ENCODE measurements around the gene RPS18. TPM values are rescaled to one million over a fixed set of nuclear protein-coding genes. Genes with fewer than 3 reads are reported as not detected.
A peak's percentile ranks its signal among the peaks of the same experiment; 100 is the strongest.

The RPS18 gene
- total and polyA plus RNA-seq, 10 of the 15 experiments (the other 5 are each of a cell fraction or from before 2014, with no cell fraction given), result 4,228 to 20,828 (median 7,406) TPM

DNA sequence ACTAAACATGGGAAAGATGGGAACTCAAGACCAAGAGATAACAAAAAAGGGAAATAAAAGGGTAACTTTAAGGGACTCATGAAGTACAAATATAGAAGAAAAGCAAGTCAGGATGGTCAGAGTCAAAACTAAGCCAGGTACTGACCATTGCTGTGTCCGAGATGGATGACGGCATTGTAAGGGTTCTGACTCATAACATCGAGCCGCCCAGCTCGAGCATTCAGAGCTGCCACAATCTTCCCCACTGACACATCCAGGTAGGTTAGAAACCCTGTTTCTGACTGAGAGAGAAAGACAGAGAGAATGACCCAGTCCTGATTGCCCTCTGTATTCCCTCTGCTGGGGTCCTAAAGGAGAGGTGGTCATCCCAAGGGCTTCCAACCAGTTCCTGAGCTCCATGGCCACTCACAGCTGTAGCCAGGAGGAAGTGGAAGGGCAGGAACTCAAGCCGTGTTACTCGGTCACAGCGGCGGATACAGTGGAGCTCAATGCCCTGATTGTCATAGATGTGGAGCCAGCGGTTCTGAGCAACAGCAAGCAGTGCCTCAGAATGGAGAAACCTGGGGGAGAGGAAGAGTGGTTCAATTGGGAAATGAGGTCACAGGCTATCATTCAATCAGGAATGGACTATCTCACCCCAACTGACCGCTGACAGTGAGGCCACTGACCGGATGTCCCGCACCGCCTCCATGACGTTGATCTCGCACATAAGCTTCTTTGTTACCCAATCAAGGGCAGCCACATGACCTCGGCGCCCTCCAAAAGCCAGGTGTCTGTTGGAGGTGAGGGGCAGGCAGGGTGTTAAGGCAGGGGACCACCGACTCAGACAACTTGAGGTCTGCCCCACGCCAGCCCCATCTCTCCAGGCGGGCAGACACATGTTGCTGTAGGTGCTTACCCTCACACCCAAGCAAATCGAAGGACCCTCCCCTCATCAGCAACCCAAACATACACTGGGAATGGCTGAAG lies 15.4 kb downstream of the RPS18 start:
- H3K4me3 ChIP-seq, result no peak overlapping the region
- no peak for ATAC-seq
- H3K9ac ChIP-seq (ENCODE audit: control insufficient read depth, insufficient read depth, low read length), result no peak overlapping the region
- H3K27ac ChIP-seq (ENCODE audit: control insufficient read depth, insufficient read depth), result no peak overlapping the region
- POLR2A ChIA-PET, result interaction anchor here (0.9 to 3.5 kb wide), 7 partner anchors 9 to 34 kb away, joined by 3 to 60 read pairs (median 4); partner anchors contain the start of genes B3GALT4, RGL2, RPS18 and VPS52
- intact Hi-C loops (cut with micrococcal nuclease; ENCODE audit: unreplicated experiment), result no loop called here
- 93% methylated on average over 22 of the region's 22 CpGs for WGBS (ENCODE audit: insufficient coverage, insufficient replicate concordance, low lambda C conversion rate, missing lambda C conversion rate)
- in situ Hi-C loops (cut with MboI), result no loop called here
- no peaks in the 10 kb centered on the region for H4K20me1 ChIP-seq (ENCODE audit: control insufficient read depth, insufficient read depth)
- no peak for FAIRE-seq
- no peaks in the 10 kb centered on the region for H3K4me1 ChIP-seq (ENCODE audit: control insufficient read depth, insufficient read depth, low read length)
- peaks cover 3 to 36% of the 10 kb centered on the region in 2 experiments; a peak in 3 of 4 replicates for H3K36me3 ChIP-seq (ENCODE audit: control insufficient read depth in 2 of 2, insufficient read depth in 2 of 2, low read length in 1 of 2)
- DNase-seq (ENCODE audit: low read depth, low spot score), result no peak
- H3K9me3 ChIP-seq (replicated peaks; ENCODE audit: control insufficient read depth, insufficient read depth, low read length), result no peaks in the 10 kb centered on the region
- no peaks in the 10 kb centered on the region for H3K27me3 ChIP-seq (replicated peaks in 1 of 2; ENCODE audit: control insufficient read depth in 2 of 2, insufficient read depth in 2 of 2, low read length in 1 of 2)
- SMC1A ChIA-PET (ENCODE audit: uncharacterized antibody, unreplicated experiment), result interaction anchor here (1.3 to 4.4 kb wide), 3 partner anchors 10 to 37 kb away, joined by 3 to 25 read pairs (median 3); partner anchors contain the start of gene B3GALT4
- RAD21 ChIA-PET (ENCODE audit: unreplicated experiment), result interaction anchor here (1.7 kb wide), 1 partner anchor 138 kb away, joined by 5 read pairs; no protein-coding TSS in a partner anchor
- peak overlapping the region; percentile 46; the same call in 1 of the 2 replicates for H3K4me2 ChIP-seq (ENCODE audit: control insufficient read depth, insufficient read depth)
- no peak overlapping the region for H2AFZ ChIP-seq (ENCODE audit: control insufficient read depth, low read depth, low read length)
- no TSS peak for BruUV-seq (replicated peaks)
- H3K79me2 ChIP-seq (ENCODE audit: control insufficient read depth, insufficient read depth, low read length), result peaks cover 31% of the 10 kb centered on the region
- CTCF ChIA-PET, result interaction anchor here (0.6 to 5.0 kb wide), 3 partner anchors 10 to 57 kb away, joined by 3 to 28 read pairs (median 3); partner anchors contain the start of gene B3GALT4
- TF ChIP-seq IRF3 (IDR thresholded peaks at IDR 0.05) (no peak), SP1 (IDR thresholded peaks at IDR 0.05; ENCODE audit: low read depth, low read length) (no peak), PBX3 (IDR thresholded peaks at IDR 0.05; ENCODE audit: insufficient replicate concordance, low read depth, low read length) (no peak), MEF2B (IDR thresholded peaks at IDR 0.05; ENCODE audit: partially characterized antibody, poor library complexity, severe bottlenecking) (no peak), ZZZ3 (IDR thresholded peaks at IDR 0.05; ENCODE audit: control insufficient read depth, insufficient read length, low read depth) (no peak), BMI1 (IDR thresholded peaks at IDR 0.05; ENCODE audit: borderline replicate concordance) (no peak), LARP7 (IDR thresholded peaks at IDR 0.05) (no peak), ZNF687 (IDR thresholded peaks at IDR 0.05) (no peak), NBN (IDR thresholded peaks at IDR 0.05) (no peak)
- TF ChIP-seq, protein P1, sequence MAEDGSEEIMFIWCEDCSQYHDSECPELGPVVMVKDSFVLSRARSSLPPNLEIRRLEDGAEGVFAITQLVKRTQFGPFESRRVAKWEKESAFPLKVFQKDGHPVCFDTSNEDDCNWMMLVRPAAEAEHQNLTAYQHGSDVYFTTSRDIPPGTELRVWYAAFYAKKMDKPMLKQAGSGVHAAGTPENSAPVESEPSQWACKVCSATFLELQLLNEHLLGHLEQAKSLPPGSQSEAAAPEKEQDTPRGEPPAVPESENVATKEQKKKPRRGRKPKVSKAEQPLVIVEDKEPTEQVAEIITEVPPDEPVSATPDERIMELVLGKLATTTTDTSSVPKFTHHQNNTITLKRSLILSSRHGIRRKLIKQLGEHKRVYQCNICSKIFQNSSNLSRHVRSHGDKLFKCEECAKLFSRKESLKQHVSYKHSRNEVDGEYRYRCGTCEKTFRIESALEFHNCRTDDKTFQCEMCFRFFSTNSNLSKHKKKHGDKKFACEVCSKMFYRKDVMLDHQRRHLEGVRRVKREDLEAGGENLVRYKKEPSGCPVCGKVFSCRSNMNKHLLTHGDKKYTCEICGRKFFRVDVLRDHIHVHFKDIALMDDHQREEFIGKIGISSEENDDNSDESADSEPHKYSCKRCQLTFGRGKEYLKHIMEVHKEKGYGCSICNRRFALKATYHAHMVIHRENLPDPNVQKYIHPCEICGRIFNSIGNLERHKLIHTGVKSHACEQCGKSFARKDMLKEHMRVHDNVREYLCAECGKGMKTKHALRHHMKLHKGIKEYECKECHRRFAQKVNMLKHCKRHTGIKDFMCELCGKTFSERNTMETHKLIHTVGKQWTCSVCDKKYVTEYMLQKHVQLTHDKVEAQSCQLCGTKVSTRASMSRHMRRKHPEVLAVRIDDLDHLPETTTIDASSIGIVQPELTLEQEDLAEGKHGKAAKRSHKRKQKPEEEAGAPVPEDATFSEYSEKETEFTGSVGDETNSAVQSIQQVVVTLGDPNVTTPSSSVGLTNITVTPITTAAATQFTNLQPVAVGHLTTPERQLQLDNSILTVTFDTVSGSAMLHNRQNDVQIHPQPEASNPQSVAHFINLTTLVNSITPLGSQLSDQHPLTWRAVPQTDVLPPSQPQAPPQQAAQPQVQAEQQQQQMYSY (CRISPR knock-in tag; IDR thresholded peaks at IDR 0.05), result no peak
